ENCODE measurements around the gene BUB1B. TPM values are rescaled to one million over a fixed set of nuclear protein-coding genes. Genes with fewer than 3 reads are reported as not detected.

BUB1B gene
- total RNA-seq, 1 donor from 2014 or later: 76.1 TPM

DNA sequence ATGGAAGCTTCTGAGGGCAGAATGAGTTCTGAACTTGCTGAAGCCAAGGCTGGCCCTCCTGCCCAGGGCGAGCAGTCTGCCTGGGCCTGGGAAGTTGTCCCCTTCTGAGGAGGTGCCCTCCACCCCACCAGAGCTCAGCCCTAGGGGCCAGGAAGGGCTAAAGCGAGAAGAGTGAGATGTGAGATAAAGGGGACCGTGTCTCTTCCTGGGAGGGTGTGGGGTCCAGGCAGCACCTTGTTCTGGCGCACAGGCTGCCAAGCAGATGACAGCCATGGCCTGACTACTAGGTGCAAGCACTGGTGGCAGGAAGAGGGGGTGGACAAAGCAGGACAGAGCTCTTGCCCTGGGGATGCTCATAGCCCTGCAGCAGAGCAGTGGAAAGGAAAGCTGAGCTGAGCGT lies 81.7 kb downstream of the BUB1B start:
- Mint-ChIP-seq H3K36me3 (ENCODE audit: low read depth) (no peaks in the 10 kb centered on the region), H3K4me1 (ENCODE audit: low read depth) (peaks cover 4% of the 10 kb centered on the region), H3K9me3 (no peaks in the 10 kb centered on the region), H3K27ac (no peak overlapping the region), H3K4me3 (no peak overlapping the region), H3K27me3 (ENCODE audit: insufficient read depth) (peaks cover 17% of the 10 kb centered on the region)
- no peak for DNase-seq (ENCODE audit: low spot score)
- intact Hi-C loops (cut with micrococcal nuclease): no loop called here

GRCh38 chr15:40243126-40243810 lies 82.4 kb downstream of the BUB1B start:
- Mint-ChIP-seq H3K36me3 (ENCODE audit: low read depth) (no peaks in the 10 kb centered on the region), H3K4me3 (no peak overlapping the region), H3K27ac (no peak overlapping the region), H3K27me3 (ENCODE audit: insufficient read depth) (peaks cover 14% of the 10 kb centered on the region), H3K9me3 (no peaks in the 10 kb centered on the region), H3K4me1 (ENCODE audit: low read depth) (peaks cover 4% of the 10 kb centered on the region)
- intact Hi-C loops (cut with micrococcal nuclease): no loop called here
- DNase-seq (ENCODE audit: low spot score): no peak

DNA sequence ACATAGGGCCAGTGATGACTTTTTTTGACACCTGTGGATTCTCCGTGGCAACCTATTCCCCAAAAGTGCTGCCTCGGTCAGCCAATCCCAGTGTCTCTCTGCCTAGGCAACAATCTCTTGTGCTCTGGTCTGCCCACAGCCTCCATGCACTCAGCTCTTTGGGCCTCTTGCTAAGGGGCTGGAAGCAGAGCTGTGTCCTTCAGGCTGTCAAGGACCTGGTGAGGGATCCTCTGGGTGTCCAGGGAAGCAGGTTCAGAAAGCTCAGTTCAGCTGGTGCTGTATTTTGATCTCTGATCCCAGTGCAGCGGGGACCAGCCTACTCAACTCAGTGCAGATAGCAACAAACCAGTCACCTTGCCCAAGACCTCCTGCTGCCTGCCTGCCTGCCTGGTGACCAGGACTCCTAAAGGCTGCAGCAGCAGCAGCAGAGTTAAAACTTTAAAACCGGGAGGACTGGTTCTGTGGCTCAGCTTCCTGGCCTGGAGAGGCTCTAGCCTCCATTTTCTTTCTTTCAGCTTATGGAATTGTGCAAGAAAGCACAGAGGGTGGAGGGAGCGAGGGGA lies 84.2 kb downstream of the BUB1B start:
- Mint-ChIP-seq H3K4me1 (ENCODE audit: low read depth) (peaks cover 4% of the 10 kb centered on the region), H3K27me3 (ENCODE audit: insufficient read depth) (peaks cover 7% of the 10 kb centered on the region), H3K9me3 (no peaks in the 10 kb centered on the region), H3K27ac (no peak overlapping the region), H3K36me3 (ENCODE audit: low read depth) (no peaks in the 10 kb centered on the region), H3K4me3 (no peak overlapping the region)
- intact Hi-C loops (cut with micrococcal nuclease): no loop called here
- no peak for DNase-seq (ENCODE audit: low spot score)

- intact Hi-C loops (cut with micrococcal nuclease): no loop called here
- H3K27ac Mint-ChIP-seq: no peak overlapping the region
- no peak for DNase-seq (ENCODE audit: low spot score)
These were observed 85.0 kb downstream of the BUB1B start for GRCh38 chr15:40245666-40246450.

GRCh38 chr15:40246496-40247280 lies 85.8 kb downstream of the BUB1B start:
- intact Hi-C loops (cut with micrococcal nuclease): no loop called here
- Mint-ChIP-seq H3K4me3 (no peak overlapping the region), H3K27ac (no peak overlapping the region), H3K27me3 (ENCODE audit: insufficient read depth) (peaks cover 14% of the 10 kb centered on the region), H3K36me3 (ENCODE audit: low read depth) (no peaks in the 10 kb centered on the region), H3K9me3 (no peaks in the 10 kb centered on the region), H3K4me1 (ENCODE audit: low read depth) (peaks cover 4% of the 10 kb centered on the region)
- no peak for DNase-seq (ENCODE audit: low spot score)

More at GRCh38 chr15:40245666-40246450, 85.0 kb downstream of the BUB1B start:
- Mint-ChIP-seq H3K9me3 (no peaks in the 10 kb centered on the region), H3K4me1 (ENCODE audit: low read depth) (peaks cover 4% of the 10 kb centered on the region), H3K27me3 (ENCODE audit: insufficient read depth) (peaks cover 6% of the 10 kb centered on the region), H3K36me3 (ENCODE audit: low read depth) (no peaks in the 10 kb centered on the region), H3K4me3 (no peak overlapping the region)

DNA sequence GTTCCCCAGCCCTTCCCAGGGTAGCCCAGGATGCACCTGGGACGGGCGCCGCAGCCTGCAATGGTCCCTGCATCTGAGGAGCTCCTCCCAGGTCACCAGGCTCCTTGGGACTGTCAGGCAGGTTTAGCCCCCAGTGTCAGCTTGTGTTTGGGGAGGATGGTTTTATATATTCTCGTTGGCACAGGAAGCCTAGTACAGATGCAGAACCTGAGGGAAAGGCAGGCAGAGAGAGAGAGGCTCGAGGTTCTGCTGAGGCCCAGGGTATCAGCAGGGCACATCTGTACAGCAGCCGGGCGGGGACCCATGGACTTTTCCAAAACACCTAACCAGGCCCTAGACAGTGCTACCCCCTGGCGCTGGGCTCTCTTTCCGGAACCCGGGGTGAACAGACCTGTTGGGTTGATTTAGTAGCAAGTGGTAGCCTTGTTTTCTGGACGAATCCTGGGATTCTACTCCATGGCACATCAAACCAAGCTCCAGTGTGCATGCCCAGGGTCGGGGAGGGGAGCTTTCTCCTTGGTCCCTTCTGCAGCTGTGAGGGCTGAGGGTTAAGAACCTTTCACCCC lies 86.6 kb downstream of the BUB1B start:
- no peak for DNase-seq (ENCODE audit: low spot score)
- Mint-ChIP-seq H3K4me1 (ENCODE audit: low read depth) (peaks cover 4% of the 10 kb centered on the region), H3K36me3 (ENCODE audit: low read depth) (no peaks in the 10 kb centered on the region), H3K4me3 (no peak overlapping the region), H3K27me3 (ENCODE audit: insufficient read depth) (peaks cover 17% of the 10 kb centered on the region), H3K27ac (no peak overlapping the region), H3K9me3 (no peaks in the 10 kb centered on the region)
- intact Hi-C loops (cut with micrococcal nuclease): no loop called here

DNA sequence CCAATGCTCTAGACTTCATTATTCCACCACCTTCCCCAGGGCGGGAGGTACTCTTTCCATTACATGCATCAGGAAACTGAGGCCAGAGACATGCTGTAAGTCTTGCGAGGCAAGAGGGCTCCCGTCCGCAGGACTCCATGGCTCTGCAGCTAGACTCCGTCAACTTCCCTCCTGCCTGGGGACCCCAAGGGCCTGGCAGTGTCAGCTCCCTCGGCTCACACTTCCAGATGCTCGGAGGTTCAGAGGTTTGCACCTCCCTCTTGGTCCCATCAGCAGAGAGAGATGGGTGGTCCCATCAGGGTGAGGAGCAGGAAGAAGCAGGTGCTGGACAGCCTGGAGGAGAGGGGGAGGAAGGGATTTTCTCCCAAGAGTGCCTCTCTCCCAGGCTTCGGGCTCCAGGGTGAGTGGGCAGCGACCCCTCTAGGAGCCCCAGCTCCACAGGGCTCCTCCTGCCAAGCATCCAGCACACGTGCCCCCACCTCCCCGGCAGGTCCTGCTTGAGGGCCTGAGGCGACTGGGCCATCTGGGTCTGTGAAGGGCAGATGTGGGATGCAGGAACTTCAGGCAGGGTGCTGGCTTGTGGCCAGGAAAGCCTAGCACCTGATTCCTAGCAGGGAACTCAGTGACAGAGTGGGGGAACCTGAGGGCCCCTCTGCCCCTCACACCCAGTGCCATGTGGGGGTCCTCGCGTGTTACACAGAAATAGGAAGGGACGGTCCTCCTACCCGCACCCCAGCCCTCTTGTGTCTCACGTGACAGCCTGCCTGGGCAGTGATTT lies 87.3 kb downstream of the BUB1B start:
- Mint-ChIP-seq H3K27ac (no peak overlapping the region), H3K4me3 (no peak overlapping the region), H3K9me3 (no peaks in the 10 kb centered on the region), H3K4me1 (ENCODE audit: low read depth) (peaks cover 7% of the 10 kb centered on the region), H3K27me3 (ENCODE audit: insufficient read depth) (peaks cover 21% of the 10 kb centered on the region), H3K36me3 (ENCODE audit: low read depth) (no peaks in the 10 kb centered on the region)
- intact Hi-C loops (cut with micrococcal nuclease): no loop called here
- DNase-seq (ENCODE audit: low spot score): no peak

DNA sequence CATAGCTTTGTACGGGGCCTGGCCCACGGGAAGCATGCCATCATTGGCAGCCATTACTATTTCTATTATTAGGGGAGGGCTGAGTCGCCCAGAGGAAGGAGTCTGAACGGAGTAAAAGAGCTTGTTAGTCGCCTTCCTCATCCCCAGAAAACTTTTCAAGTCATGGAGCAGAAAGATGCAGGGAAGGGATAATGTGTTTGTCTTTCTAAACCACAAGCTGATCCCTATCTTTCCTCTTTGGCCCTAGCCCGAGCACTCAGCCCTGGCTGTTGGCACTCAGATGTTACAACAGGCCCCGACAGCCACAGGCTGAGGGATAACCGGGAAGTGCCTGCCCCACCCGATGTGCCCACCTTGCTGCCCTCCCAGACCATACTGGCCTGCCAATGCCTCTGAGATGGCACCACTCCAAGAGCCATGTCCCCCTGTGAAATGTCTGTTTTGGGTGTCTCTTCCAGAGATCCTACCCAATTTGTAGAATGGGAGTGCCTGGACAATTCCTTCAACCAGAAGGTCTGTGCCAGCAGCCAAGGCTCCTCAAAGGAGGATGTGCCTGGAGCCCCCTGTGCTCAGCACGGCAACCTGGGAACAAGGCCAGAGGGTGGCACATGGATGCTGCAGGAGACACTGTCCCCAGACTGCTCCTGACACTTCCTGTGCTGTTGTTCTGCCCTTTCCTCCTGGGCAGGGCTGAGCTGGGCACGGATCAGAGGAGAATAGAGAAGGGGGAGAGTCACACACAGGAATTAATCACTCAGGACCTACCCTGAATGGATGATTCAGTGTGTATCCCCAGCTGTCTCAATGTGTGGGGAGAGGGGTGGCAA lies 88.8 kb downstream of the BUB1B start:
- Mint-ChIP-seq H3K27ac (no peak overlapping the region), H3K4me1 (ENCODE audit: low read depth) (peaks cover 5% of the 10 kb centered on the region), H3K36me3 (ENCODE audit: low read depth) (no peaks in the 10 kb centered on the region), H3K9me3 (no peaks in the 10 kb centered on the region), H3K4me3 (no peak overlapping the region), H3K27me3 (ENCODE audit: insufficient read depth) (peaks cover 35% of the 10 kb centered on the region)
- DNase-seq (ENCODE audit: low spot score): no peak
- intact Hi-C loops (cut with micrococcal nuclease): no loop called here

- Mint-ChIP-seq H3K4me1 (ENCODE audit: low read depth) (peaks cover 5% of the 10 kb centered on the region), H3K4me3 (no peak overlapping the region), H3K27ac (no peak overlapping the region), H3K9me3 (no peaks in the 10 kb centered on the region), H3K27me3 (ENCODE audit: insufficient read depth) (peaks cover 39% of the 10 kb centered on the region), H3K36me3 (ENCODE audit: low read depth) (no peaks in the 10 kb centered on the region)
- DNase-seq (ENCODE audit: low spot score): no peak
- intact Hi-C loops (cut with micrococcal nuclease): no loop called here
These were observed 89.4 kb downstream of the BUB1B start for GRCh38 chr15:40250304-40250656.

DNA sequence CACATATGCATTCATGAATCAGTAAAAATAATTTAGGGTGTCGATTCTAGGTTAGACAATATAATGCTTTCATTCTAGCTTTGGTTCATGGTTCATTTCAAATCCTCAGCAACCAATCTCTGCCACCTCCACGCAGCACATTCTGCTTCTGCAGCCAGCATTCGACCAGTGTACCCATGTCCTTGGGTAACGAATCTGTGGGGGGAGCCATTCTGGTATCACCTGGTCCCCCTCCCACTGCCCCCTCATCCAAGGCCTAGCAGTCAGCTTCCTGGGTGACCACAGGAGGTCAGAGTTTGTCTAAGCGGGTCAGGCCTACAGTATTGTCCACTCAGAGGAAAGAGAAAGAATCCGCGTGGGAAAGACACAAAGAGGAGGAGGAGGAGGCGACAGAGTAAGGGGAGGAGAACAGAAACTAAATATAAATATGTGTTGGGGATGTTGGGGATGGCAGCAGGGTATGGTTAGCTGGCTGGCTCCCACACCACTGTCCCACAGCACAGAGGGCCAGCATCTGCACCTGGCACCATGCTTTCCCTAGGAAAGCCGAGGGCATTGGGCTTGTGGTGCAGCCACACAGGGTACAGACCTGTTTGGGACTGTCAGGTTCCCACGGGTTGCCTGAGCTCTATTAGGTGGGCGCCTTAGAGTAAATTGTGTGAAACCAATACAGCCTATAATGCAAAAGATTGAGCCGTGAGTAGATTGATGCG lies 90.1 kb downstream of the BUB1B start:
- Mint-ChIP-seq H3K27ac (no peak overlapping the region), H3K9me3 (no peaks in the 10 kb centered on the region), H3K4me1 (ENCODE audit: low read depth) (peaks cover 5% of the 10 kb centered on the region), H3K4me3 (peak overlapping the region; percentile 56), H3K27me3 (ENCODE audit: insufficient read depth) (peaks cover 37% of the 10 kb centered on the region), H3K36me3 (ENCODE audit: low read depth) (no peaks in the 10 kb centered on the region)
- intact Hi-C loops (cut with micrococcal nuclease): no loop called here
- no peak for DNase-seq (ENCODE audit: low spot score)

- Mint-ChIP-seq H3K4me3 (peak overlapping the region; percentile 56), H3K4me1 (ENCODE audit: low read depth) (peaks cover 5% of the 10 kb centered on the region), H3K27me3 (ENCODE audit: insufficient read depth) (peaks cover 37% of the 10 kb centered on the region), H3K9me3 (no peaks in the 10 kb centered on the region), H3K27ac (no peak overlapping the region), H3K36me3 (ENCODE audit: low read depth) (no peaks in the 10 kb centered on the region)
- DNase-seq (ENCODE audit: low spot score): no peak
- intact Hi-C loops (cut with micrococcal nuclease): no loop called here
These were observed 90.7 kb downstream of the BUB1B start for GRCh38 chr15:40251486-40252140.
